Measurements from ENCODE around the gene TRMT6. TPM values are rescaled to one million over a fixed set of nuclear protein-coding genes. Genes with fewer than 3 reads are reported as not detected.

Gene TRMT6
- total RNA-seq, 3 donors from 2014 or later: 8.3 to 10.5 (median 9.2) TPM

DNA sequence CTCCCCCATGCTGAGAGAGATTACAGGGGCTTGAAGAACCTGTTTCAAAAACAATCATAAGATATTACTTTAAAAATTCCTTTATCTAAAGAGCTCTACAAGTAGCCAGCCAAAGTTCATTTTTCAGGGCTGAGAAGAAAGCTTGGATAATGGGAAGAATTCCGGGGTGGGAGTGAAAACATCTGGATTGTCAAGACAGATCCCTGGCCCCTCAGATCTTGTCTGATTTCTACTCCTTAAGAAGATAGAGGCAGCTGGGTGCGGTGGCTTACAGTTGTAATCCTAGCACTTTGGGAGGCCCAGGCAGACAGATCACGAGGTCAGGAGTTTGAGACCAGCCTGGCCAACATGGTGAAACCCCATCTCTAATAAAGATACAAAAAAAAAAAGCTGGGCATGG is 24.8 kb downstream of the TRMT6 start:
- ATAC-seq (no peak), DNase-seq (no peak)
- H3K4me3 ChIP-seq: no peak overlapping the region

DNA sequence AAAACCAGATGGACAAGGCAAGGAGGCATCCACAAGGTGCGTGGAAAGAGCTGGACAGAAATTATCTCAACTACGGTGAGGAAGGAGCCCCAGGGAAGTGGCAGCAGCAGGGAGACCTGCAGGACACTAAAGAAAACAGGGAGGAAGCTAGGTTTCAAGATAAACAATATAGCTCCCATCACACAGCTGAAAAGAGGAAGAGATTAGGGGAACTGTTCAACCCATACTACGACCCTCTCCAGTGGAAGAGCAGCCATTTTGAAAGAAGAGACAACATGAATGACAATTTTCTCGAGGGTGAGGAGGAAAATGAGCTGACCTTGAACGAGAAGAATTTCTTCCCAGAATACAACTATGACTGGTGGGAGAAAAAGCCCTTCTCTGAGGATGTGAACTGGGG is 26.8 kb downstream of the TRMT6 start:
- Histone ChIP-seq H3K9me3 (no peaks in the 10 kb centered on the region), H3K4me1 (ENCODE audit: low read depth) (no peaks in the 10 kb centered on the region), H3K4me3 (no peak overlapping the region), H3K36me3 (ENCODE audit: low read depth) (no peaks in the 10 kb centered on the region)
- DNase-seq (no peak), ATAC-seq (no peak)
- TF ChIP-seq, protein P1, sequence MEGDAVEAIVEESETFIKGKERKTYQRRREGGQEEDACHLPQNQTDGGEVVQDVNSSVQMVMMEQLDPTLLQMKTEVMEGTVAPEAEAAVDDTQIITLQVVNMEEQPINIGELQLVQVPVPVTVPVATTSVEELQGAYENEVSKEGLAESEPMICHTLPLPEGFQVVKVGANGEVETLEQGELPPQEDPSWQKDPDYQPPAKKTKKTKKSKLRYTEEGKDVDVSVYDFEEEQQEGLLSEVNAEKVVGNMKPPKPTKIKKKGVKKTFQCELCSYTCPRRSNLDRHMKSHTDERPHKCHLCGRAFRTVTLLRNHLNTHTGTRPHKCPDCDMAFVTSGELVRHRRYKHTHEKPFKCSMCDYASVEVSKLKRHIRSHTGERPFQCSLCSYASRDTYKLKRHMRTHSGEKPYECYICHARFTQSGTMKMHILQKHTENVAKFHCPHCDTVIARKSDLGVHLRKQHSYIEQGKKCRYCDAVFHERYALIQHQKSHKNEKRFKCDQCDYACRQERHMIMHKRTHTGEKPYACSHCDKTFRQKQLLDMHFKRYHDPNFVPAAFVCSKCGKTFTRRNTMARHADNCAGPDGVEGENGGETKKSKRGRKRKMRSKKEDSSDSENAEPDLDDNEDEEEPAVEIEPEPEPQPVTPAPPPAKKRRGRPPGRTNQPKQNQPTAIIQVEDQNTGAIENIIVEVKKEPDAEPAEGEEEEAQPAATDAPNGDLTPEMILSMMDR (IDR thresholded peaks at IDR 0.05): no peak
- intact Hi-C loops (cut with DNase I, micrococcal nuclease): no loop called here

More for the DNA sequence above, 24.8 kb downstream of the TRMT6 start:
- intact Hi-C loops (cut with DNase I, micrococcal nuclease): no loop called here
- Histone ChIP-seq H3K36me3 (ENCODE audit: low read depth) (no peaks in the 10 kb centered on the region), H3K9me3 (no peaks in the 10 kb centered on the region), H3K4me1 (ENCODE audit: low read depth) (no peaks in the 10 kb centered on the region)
- TF ChIP-seq, protein P1 (IDR thresholded peaks at IDR 0.05): no peak

GRCh38 chr20:5920581-5920980 is 29.8 kb downstream of the TRMT6 start:
- H3K4me3 ChIP-seq: no peak overlapping the region
- H3K9me3 ChIP-seq: no peaks in the 10 kb centered on the region
- ATAC-seq (no peak), DNase-seq (no peak)
- intact Hi-C loops (cut with DNase I, micrococcal nuclease): no loop called here
- no peaks in the 10 kb centered on the region for H3K36me3 ChIP-seq (ENCODE audit: low read depth)
- TF ChIP-seq, protein P1 (IDR thresholded peaks at IDR 0.05): no peak
- no peaks in the 10 kb centered on the region for H3K4me1 ChIP-seq (ENCODE audit: low read depth)

DNA sequence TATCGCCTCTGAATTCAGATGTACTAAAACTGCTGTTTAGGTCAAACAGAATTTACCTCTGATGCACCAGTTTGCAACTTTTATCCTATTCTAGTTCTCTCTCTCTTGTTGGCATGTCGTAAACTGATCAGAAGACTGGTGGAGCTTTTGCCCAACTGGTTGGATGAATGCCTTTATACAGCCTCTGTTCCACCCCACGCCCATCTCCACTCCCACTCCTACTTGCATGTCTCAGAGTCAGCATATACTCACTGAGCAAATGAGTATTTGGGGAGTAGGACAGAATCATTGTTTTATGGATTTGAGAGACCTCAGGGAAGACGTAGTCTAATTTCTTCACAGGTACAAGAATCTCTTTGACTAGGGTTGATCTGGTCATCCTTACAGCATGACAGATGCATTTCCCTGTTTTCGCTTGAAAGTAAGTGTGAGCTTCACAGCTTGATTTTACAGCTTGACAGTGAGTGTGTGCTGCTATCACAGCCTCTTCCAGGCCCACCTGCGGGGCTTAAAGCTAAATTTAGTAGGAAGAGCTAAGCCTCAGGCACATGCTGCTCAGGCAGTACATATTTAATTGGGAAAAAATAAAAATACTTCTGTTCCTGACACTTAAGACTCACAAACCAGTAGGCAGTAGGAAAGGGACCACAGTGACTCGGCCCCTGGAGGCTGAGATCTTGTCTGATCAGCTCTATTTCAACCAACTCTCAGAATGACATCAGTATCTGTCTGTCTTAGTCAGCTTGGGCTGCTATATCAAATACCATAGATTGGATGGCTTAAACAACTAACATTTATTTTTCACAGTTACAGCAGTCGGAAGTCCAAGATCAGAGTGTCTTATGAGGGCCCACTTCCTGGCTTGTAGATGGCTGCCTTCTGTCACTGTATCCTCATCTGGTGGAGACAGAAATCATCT is 30.4 kb downstream of the TRMT6 start:
- TF ChIP-seq, protein P1 (IDR thresholded peaks at IDR 0.05): no peak
- intact Hi-C loops (cut with DNase I, micrococcal nuclease): no loop called here
- H3K9me3 ChIP-seq: no peaks in the 10 kb centered on the region
- ATAC-seq: no peak
- DNase-seq: no peak
- H3K36me3 ChIP-seq (ENCODE audit: low read depth): no peaks in the 10 kb centered on the region
- no peaks in the 10 kb centered on the region for H3K4me1 ChIP-seq (ENCODE audit: low read depth)
- H3K4me3 ChIP-seq: no peak overlapping the region

DNA sequence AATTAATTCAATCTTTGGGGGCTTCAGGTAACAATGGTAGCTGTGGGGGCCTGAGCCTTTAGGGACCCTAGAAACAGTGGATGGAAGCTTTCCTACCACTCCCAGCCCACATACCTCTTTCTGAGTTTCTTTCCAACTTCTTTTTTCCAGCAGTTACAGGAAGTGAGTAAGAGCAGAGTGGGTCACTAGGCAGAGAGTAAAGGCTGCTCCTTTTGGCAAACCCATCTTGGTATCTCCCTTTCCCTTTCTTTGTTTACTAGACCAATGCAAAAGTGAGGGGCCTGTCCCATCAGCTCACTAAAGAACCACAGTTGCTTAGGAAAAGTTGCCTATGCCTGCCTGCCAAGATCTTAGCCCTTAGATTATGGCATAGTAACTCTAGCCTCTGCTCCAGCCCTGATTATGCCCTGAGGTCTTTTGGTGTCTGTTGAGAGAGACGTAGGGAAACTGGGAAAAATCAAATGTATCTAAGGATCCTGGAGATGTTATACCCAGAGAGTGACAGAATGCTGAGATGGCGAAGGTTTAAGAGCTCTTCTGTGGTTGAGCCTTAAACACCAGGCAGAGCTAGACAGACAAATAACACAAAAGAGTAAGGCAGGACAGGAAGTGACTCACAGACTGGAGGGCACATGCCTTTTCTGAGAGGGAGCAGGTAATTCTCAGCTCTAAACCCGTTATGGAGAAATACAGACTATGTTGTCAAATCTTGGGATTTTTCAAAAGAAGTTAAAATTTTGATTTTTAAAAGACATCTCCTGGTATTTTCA is 31.3 kb downstream of the TRMT6 start:
- no peak overlapping the region for H3K4me3 ChIP-seq
- TF ChIP-seq, protein P1 (IDR thresholded peaks at IDR 0.05): no peak
- no peak for DNase-seq
- no peak for ATAC-seq
- no peaks in the 10 kb centered on the region for H3K36me3 ChIP-seq (ENCODE audit: low read depth)
- intact Hi-C loops (cut with DNase I, micrococcal nuclease): no loop called here
- H3K4me1 ChIP-seq (ENCODE audit: low read depth): no peaks in the 10 kb centered on the region
- H3K9me3 ChIP-seq: no peaks in the 10 kb centered on the region

Measured in mucosa of descending colon (tissue), 3 donors.